MG63 (cell line): ENCODE results near the gene NAGLU. TPM values are rescaled to one million over a fixed set of nuclear protein-coding genes. Genes with fewer than 3 reads are reported as not detected.
"Not testable (repeated sequence)": the region's sequence is repeated elsewhere in the genome, so short reads cannot be mapped to it uniquely, and the experiment has no call there.

Experiments used
- DNase-seq: peaks from one replicate; pipeline ENCODE4 v3.0.0-alpha.2; 2020
- H3K27me3 ChIP-seq: fragments of 250-450 bp; sonication (Bioruptor Pico); 2 replicates; pipeline ENCODE4 v1.5.1; 2020; ENCODE audit warnings: mild to moderate bottlenecking, moderate library complexity
- H3K36me3 ChIP-seq: fragments of 250-450 bp; sonication (Bioruptor Pico); 2 replicates; pipeline ENCODE4 v1.5.1; 2020; ENCODE audit warnings: mild to moderate bottlenecking, moderate library complexity
- H3K4me3 ChIP-seq: fragments of 250-450 bp; sonication (Bioruptor Pico); 2 replicates; pipeline ENCODE4 v1.5.1; 2020; ENCODE audit warnings: mild to moderate bottlenecking, moderate library complexity
- H3K9me3 ChIP-seq: fragments of 250-450 bp; sonication (Bioruptor Pico); 2 replicates; pipeline ENCODE4 v1.5.1; 2020; ENCODE audit warnings: mild to moderate bottlenecking, moderate library complexity
- total RNA-seq: library from RNA; depleted of rRNA; stranded (reverse); fragments of >200 nt; shearing (Covaris generic); gene quantifications from 2 replicates; pipeline ENCODE4 v1.2.3, GENCODE V29; 2014; ENCODE audit warnings: low replicate concordance

The NAGLU gene
- total RNA-seq, 1 experiment from 2014 or later: 46.4 TPM

DNA sequence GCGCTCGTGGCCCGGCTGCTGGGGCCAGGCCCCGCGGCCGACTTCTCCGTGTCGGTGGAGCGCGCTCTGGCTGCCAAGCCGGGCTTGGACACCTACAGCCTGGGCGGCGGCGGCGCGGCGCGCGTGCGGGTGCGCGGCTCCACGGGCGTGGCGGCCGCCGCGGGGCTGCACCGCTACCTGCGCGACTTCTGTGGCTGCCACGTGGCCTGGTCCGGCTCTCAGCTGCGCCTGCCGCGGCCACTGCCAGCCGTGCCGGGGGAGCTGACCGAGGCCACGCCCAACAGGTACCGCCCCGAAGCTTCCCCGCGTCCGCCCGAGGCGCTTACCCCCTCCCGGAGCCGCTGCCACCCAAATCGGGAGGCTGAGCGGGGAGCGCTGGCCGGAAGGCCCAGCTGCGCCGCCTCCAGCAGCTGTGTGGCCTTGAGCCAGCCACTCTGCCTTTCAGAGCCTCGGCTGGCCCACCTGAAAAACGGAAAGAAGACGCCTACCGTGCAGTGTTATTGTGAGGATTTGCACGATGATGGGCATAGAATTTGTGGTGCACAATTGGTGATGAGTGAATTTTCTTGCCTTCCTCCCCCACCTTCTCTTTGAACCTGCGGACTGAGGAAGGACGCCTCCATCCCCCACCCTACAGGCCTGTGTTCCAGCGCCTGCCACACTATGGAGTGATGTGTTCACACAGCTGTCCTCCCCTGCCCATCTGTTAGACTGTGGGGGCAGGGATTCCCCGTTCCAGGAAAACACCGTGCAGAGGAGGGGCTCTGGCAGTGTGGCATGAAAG, 523 bp downstream of the NAGLU start:
- Histone ChIP-seq H3K9me3 (no peaks in the 10 kb centered on the region), H3K27me3 (no peaks in the 10 kb centered on the region), H3K36me3 (peaks cover 33% of the 10 kb centered on the region), H3K4me3 (peak overlapping the region; percentile 64)
- peak; percentile 92 for DNase-seq

DNA sequence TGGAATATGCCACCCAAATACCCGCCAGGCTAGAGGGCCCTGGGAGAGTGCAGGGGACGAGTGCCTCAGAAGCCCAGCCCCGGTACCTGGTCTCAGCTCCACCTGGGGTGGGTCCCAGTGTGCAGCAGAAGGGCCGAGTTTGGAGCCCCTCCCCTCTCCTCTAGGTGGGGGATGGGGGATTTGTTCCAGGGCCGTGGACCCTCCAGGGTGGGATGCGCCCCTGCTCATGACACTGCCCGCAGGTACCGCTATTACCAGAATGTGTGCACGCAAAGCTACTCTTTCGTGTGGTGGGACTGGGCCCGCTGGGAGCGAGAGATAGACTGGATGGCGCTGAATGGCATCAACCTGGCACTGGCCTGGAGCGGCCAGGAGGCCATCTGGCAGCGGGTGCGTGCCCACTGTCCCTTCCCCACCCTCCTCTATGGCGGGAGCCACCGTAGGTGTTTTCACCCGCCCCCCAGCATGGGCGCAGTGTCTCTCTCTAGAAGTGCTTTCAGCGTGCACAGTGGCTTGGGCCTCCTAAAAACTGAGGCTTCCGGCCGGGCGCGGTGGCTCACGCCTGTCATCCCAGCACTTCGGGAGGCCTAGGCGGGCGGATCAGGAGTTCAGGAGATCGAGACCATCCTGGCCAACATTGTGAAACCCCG, 1.2 kb downstream of the NAGLU start:
- H3K9me3 ChIP-seq: no peaks in the 10 kb centered on the region
- no peak for DNase-seq

DNA sequence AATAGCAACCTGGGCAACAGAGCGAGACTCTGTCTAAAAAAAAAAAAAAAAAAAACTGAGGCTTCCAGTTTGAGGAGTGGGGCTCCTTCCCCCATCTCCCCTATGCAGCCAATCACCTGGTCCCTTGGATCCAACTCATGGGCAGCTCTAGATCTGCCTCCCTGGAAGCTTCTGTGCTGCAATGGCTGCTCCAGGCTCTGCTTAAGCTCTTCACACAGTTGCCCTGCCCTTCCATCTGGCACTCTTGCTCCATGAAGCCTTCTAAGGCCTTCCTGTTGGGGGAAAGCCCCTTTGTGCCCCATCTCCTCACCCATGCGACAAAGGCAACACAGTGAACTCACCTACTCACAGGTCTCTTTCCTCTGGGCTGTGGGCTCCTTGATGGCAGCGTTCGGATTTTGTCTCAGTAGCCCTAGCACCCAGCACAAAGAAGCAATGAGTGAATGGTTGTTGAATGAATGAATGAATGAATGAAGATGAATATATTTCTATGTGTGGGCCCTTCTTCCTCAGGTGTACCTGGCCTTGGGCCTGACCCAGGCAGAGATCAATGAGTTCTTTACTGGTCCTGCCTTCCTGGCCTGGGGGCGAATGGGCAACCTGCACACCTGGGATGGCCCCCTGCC, 1.9 kb downstream of the NAGLU start:
- Histone ChIP-seq H3K36me3 (peaks cover 42% of the 10 kb centered on the region), H3K27me3 (no peaks in the 10 kb centered on the region), H3K4me3 (no peak overlapping the region), H3K9me3 (no peaks in the 10 kb centered on the region)
- no peak for DNase-seq

More for the DNA sequence above, 1.2 kb downstream of the NAGLU start:
- H3K36me3 ChIP-seq: peaks cover 37% of the 10 kb centered on the region
- peak overlapping the region; percentile 64 for H3K4me3 ChIP-seq
- H3K27me3 ChIP-seq: no peaks in the 10 kb centered on the region

DNA sequence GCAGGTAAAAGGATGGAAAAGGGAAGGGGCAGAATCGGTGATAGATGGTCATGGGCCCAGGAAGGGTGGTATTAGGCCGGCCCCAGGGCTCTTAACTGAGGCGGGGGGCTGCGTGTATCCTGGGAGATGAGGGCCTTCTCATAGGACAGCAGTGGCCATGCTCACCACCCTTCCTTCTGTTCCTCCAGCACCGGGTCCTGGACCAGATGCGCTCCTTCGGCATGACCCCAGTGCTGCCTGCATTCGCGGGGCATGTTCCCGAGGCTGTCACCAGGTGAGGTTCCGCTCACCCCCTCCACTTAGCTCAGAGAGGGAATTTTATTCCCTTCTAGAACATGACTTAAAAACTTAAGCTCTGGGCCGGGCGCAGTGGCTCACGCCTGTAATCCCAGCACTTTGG, 2.4 kb downstream of the NAGLU start:
- Histone ChIP-seq H3K4me3 (no peak overlapping the region), H3K9me3 (no peaks in the 10 kb centered on the region), H3K36me3 (peaks cover 47% of the 10 kb centered on the region), H3K27me3 (no peaks in the 10 kb centered on the region)
- no peak for DNase-seq

DNA sequence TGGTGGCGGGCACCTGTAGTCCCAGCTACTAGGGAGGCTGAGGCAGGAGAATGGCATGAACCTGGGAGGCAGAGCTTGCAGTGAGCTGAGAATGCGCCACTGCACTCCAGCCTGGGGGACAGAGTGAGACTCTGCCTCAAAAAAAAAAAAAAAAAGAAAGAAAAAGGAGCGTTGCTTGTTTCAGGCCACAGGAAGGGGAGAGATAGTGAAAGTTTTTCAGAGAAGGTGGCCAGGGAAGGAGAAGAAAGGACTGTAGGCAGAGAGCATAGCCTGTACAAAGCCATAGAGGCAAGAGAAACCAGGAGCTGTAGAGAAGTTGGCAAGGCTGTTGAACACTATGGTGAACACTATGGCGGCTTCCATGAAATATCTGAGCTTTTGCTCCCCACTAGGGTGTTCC, 4.5 kb downstream of the NAGLU start:
- not testable (repeated sequence) for H3K9me3 ChIP-seq, H3K4me3 ChIP-seq, H3K27me3 ChIP-seq, DNase-seq
- H3K36me3 ChIP-seq: peaks cover 54% of the 10 kb centered on the region

DNA sequence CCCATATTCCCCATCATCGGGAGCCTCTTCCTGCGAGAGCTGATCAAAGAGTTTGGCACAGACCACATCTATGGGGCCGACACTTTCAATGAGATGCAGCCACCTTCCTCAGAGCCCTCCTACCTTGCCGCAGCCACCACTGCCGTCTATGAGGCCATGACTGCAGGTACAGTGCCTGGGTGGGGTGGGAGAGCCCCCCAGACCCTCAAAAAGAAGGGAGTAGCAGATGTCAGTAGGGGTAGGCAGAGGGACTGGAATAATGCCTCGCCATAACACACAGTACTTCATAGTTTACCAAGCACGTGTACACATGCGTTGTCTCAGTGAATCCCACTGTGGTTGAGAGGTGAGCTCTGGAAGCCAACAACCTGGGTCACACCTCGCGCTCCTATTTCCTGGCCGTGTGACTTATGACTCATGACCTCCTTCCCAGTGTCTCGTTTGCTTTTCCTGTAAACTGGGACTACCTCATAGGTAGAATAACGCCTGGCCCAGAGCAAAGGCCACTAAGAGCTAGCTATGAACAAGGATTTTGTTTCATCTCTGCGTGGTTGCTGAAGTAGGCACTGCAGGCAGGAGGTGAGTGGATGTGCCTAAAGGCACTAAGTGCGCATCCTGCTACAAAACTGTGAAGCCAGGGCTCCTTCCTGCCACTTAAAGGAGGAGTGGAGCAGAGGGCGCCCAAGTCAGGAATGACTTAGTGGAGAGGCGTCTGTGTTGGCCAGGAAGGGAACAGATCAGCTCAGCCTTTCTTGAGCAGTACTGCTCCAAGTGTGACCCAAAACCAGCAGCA, 5.2 kb downstream of the NAGLU start:
- Histone ChIP-seq H3K36me3 (peaks cover 54% of the 10 kb centered on the region), H3K27me3 (no peaks in the 10 kb centered on the region), H3K9me3 (no peaks in the 10 kb centered on the region), H3K4me3 (no peak overlapping the region)
- DNase-seq: no peak

DNA sequence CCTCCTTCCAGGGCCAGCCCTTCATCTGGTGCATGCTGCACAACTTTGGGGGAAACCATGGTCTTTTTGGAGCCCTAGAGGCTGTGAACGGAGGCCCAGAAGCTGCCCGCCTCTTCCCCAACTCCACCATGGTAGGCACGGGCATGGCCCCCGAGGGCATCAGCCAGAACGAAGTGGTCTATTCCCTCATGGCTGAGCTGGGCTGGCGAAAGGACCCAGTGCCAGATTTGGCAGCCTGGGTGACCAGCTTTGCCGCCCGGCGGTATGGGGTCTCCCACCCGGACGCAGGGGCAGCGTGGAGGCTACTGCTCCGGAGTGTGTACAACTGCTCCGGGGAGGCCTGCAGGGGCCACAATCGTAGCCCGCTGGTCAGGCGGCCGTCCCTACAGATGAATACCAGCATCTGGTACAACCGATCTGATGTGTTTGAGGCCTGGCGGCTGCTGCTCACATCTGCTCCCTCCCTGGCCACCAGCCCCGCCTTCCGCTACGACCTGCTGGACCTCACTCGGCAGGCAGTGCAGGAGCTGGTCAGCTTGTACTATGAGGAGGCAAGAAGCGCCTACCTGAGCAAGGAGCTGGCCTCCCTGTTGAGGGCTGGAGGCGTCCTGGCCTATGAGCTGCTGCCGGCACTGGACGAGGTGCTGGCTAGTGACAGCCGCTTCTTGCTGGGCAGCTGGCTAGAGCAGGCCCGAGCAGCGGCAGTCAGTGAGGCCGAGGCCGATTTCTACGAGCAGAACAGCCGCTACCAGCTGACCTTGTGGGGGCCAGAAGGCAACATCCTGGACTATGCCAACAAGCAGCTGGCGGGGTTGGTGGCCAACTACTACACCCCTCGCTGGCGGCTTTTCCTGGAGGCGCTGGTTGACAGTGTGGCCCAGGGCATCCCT, 7.4 kb downstream of the NAGLU start:
- DNase-seq: no peak
- H3K27me3 ChIP-seq: no peaks in the 10 kb centered on the region
- H3K9me3 ChIP-seq: no peaks in the 10 kb centered on the region

DNA sequence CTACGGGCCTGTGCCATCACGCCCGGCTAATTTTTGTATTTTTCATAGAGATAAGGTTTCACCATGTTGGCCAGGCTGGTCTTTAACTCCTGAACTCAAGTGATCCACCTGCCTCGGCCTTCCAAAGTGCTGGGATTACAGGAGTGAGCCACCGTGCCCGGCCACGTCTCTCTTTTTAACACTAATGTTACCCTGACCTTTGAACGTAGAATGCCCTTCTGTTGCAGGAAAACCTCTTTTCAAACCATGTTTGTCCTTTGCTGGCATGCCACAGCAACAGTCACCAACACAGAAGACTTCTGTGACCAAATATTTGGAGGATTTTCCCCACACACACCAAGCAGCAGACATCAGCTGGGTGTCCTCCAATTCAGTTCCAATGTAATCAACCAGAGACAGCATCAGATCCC, 8.8 kb downstream of the NAGLU start:
- H3K36me3 ChIP-seq: peaks cover 30% of the 10 kb centered on the region
- DNase-seq: no peak
- H3K9me3 ChIP-seq: no peaks in the 10 kb centered on the region
- no peak overlapping the region for H3K4me3 ChIP-seq
- H3K27me3 ChIP-seq: no peaks in the 10 kb centered on the region

More for the DNA sequence above, 7.4 kb downstream of the NAGLU start:
- Histone ChIP-seq H3K4me3 (no peak overlapping the region), H3K36me3 (peaks cover 44% of the 10 kb centered on the region)

DNA sequence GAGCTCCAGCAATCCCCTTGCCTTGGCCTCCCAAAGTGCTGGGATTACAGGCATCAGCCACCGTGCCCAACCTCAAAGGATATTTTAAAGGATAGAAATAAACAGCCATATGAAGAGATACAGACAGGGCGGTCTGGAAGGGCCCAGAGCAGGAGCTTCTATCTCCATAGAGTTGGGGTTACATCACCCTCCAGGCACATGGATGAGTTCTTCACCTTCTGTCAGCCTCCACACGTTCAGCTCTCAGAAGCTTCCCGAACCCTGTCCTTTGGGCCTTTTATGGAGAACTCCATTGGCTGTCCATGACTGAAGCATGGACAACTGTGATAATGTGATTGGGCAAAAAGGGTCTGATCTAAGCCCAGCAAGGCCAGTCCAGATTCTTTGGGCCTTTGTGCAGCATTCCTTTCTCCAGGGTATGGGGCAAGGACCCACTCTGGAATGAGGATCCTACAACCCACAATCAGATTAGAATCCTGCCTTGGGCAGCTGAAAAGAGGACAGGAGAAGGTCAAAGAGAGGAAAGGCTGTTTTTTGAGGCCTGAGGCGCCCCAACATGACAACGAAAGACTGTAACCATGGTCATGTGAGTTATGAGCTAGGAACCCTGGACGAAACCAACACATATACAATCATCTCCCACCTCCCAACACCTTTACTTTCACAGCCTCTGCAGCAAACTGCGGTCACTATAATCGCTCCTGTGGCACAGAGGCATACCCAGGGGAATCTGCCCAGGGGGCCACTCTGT, 9.9 kb downstream of the NAGLU start:
- not testable (repeated sequence) for H3K27me3 ChIP-seq, H3K9me3 ChIP-seq, H3K4me3 ChIP-seq, DNase-seq
- H3K36me3 ChIP-seq: peaks cover 27% of the 10 kb centered on the region

DNA sequence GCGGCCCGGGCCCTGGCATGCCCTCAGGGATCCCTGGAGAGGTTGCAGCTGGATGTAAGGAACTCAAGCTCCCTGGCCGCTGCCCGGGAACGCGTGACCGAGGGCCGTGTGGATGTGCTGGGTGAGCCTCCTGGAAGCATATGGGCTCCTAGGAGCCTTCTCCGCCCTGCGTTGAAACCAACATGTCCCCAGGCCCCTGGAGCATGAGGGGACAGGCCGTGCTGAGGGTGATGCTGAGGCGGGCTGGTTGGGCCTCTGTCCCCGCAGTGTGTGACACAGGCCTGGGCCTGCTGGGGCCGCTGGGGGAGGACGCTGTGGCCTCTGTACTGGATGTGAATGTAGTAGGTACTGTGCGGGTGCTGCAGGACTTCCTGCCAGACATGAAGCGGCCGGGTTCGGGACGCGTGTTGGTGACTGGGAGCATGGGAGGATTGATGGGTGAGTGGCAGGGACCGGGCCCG, 11.0 kb downstream of the NAGLU start:
- DNase-seq: no peak
- H3K36me3 ChIP-seq: peaks cover 19% of the 10 kb centered on the region
- no peaks in the 10 kb centered on the region for H3K9me3 ChIP-seq
- no peak overlapping the region for H3K4me3 ChIP-seq
- H3K27me3 ChIP-seq: no peaks in the 10 kb centered on the region

DNA sequence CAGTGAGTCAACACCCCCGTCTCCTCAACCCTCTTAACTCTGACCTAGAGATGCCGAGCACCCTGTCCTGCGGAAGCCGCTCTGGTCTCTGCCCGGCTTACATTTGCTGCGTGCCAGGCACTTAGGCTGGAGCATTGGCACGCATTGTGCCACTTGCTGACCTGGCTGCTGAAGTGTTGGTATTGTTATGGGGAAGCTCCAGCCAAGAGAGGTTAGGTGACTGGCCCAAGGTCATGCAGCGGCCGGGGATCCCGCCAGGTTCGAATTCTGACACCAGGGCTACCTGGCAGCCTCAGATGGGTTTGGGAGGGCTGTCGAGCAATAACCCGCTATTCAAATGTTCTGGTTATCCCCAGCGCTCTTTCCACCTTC, 11.6 kb downstream of the NAGLU start:
- Histone ChIP-seq H3K36me3 (peaks cover 14% of the 10 kb centered on the region), H3K9me3 (no peaks in the 10 kb centered on the region), H3K4me3 (no peak overlapping the region), H3K27me3 (no peaks in the 10 kb centered on the region)
- DNase-seq: no peak

DNA sequence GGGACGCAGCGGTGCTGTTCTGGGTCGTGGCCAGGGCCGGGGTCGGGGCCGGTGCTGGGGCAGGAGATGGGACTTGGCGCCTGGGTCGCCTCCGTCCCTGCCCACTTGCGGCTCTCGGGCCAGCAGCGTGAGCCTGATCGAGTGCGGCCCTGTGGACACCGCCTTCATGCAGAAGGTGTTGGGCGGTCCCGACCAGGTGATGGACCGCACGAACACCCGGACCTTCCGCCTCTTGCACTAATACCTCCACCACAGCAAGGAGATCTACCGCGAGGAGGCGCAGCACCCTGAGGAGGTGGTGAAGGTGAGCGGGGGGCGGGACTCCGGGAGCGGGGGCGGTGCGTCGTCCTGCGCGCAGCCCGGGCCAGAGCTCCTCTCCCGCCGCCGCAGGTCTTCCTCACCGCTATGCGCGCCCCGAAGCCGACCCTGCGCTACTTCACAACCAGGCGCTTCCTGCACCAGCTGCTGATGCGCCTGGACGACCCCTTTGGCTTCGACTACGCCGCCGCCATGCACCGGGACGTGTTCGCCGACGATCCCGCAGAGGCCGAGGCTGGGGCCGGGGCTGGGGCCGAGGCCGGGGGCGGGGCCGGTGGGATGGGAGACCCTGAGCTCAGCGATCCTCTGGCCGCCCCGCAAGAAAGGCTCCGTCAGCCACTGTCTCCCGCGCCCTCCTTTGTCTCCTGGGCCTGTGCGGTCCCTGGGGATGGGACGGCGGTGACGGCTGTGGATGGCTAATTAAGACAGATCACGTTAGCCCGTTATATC, 12.2 kb downstream of the NAGLU start:
- Histone ChIP-seq H3K4me3 (no peak overlapping the region), H3K27me3 (no peaks in the 10 kb centered on the region), H3K9me3 (no peaks in the 10 kb centered on the region), H3K36me3 (peaks cover 9% of the 10 kb centered on the region)
- no peak for DNase-seq

DNA sequence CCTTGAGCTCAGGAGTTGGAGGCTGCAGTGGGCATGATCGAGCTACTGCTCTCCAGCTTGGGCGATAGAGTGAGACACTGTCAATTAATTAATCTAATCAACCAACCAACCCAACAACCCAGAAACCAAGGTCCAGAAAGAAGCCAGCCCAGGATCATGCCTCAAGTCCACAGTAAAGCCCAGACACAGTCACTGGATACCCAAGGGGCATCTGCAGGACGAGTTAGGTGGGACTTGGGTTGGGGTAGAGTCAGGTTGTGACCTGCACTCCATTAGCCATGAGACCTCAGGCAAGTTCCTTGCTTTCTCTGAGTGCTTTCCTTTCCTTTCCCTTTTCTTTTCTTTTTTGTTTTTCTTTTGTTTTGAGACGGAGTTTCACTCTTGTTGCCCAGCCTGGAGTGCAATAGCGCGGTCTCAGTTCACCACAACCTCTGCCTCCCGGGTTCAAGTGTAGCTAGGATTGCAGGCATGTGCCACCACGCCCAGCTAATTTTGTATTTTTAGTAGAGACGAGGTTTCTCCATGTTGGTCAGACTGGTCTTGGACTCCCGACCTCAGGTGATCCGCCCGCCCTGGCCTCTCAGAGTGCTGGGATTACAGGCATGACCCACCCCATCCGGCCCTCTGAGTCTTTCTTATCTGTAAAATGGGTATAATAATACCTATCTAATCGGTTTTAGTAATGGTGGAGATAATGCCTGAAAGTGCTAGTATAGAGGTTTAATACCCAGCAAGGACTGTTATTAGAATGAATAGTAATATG, 13.1 kb downstream of the NAGLU start:
- Histone ChIP-seq H3K27me3 (no peaks in the 10 kb centered on the region), H3K4me3 (no peak overlapping the region), H3K9me3 (no peaks in the 10 kb centered on the region), H3K36me3 (peaks cover 3% of the 10 kb centered on the region)
- DNase-seq: no peak

DNA sequence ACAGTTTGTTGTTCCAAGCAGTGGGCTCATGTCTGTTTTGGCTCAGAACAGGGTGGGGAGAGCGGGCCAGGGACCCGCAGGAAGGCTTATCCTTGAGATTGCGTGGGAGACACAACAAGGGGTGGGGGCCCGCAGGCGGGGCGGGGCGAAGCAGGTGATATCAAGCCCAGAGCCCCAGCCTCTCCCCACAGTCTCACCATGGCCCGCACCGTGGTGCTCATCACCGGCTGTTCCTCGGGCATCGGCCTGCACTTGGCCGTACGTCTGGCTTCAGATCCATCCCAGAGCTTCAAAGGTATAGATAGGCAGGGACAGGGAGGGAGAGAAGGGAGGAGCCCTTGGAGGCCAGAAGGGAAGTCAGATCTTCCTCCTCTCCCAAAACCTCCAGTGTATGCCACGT, 16.7 kb downstream of the NAGLU start, which contains the start of gene HSD17B1:
HSD17B1 (plus strand) TSS at position 188 of the 400 bp plus-strand sequence; CDS start at position 199, 11 bp downstream.
- H3K4me3 ChIP-seq: peak within 1 kb of the TSS; percentile 76
- H3K36me3 ChIP-seq, H3K27me3 ChIP-seq, DNase-seq, H3K9me3 ChIP-seq: not testable (repeated sequence)
